GM12878 (cell line): Measurements from ENCODE around the gene CA11. TPM values are rescaled to one million over a fixed set of nuclear protein-coding genes. Genes with fewer than 3 reads are reported as not detected.

Source experiments
- ASH2L ChIP-seq: fragments of 300-600, 200-600 bp; sonication (generic); IDR thresholded peaks from 2 replicates; pipeline ENCODE4 v1.6.1; 2017; ENCODE audit warnings: low read depth, mild to moderate bottlenecking, borderline replicate concordance
- BACH1 ChIP-seq: fragments of 450-650 bp; IDR thresholded peaks from 2 replicates; pipeline ENCODE4 v1.6.1; 2017; ENCODE audit warnings: mild to moderate bottlenecking, borderline replicate concordance
- BCL11A ChIP-seq: IDR thresholded peaks from 2 replicates; pipeline ENCODE4 v1.6.1; 2011; ENCODE audit warnings: low read depth, low read length
- CHD4 ChIP-seq: fragments of 200-600 bp; sonication (generic); IDR thresholded peaks from 2 replicates; pipeline ENCODE4 v1.6.1; 2016; ENCODE audit warnings: mild to moderate bottlenecking
- CREM ChIP-seq: IDR thresholded peaks from 2 replicates; pipeline ENCODE4 v1.6.1; 2014; ENCODE audit warnings: antibody characterized with exemption, low read depth
- FOS ChIP-seq: IDR thresholded peaks from 3 replicates; pipeline ENCODE4 v1.6.1; 2011; ENCODE audit warnings: borderline replicate concordance; ENCODE audit not compliant: insufficient read length; ENCODE audit errors: extremely low read depth
- IRF4 ChIP-seq: IDR thresholded peaks from 2 replicates; pipeline ENCODE4 v1.6.1; 2011; ENCODE audit warnings: low read depth, low read length
- LARP7 ChIP-seq: fragments of 450-650 bp; IDR thresholded peaks from 2 replicates; pipeline ENCODE4 v1.6.1; 2017; ENCODE audit warnings: mild to moderate bottlenecking
- MXI1 ChIP-seq: fragments of 150-350 bp; IDR thresholded peaks from 2 replicates; pipeline ENCODE4 v1.6.1; 2011; ENCODE audit warnings: low read depth, mild to moderate bottlenecking, inconsistent platforms, low read length, improper control_type of control experiment
- MYB ChIP-seq: fragments of 150-350 bp; IDR thresholded peaks from 2 replicates; pipeline ENCODE4 v1.6.1; 2014; ENCODE audit warnings: mild to moderate bottlenecking, low read depth, low read length, borderline replicate concordance
- NBN ChIP-seq: fragments of 450-650 bp; IDR thresholded peaks from 2 replicates; pipeline ENCODE4 v1.6.1; 2016
- POLR2AphosphoS2 ChIP-seq: IDR thresholded peaks from 2 replicates; pipeline ENCODE4 v1.6.1; 2011; ENCODE audit warnings: low read depth, mild to moderate bottlenecking, low read length, improper control_type of control experiment, moderate library complexity
- SIN3A ChIP-seq: IDR thresholded peaks from 2 replicates; pipeline ENCODE4 v1.6.1; 2012; ENCODE audit warnings: low read depth, low read length, improper control_type of control experiment
- SIX5 ChIP-seq: IDR thresholded peaks from 2 replicates; pipeline ENCODE4 v1.6.1; 2011; ENCODE audit warnings: mild to moderate bottlenecking, low read depth, low read length, moderate library complexity; ENCODE audit not compliant: severe bottlenecking
- SPI1 ChIP-seq: IDR thresholded peaks from 2 replicates; pipeline ENCODE4 v1.6.1; 2011; ENCODE audit warnings: low read depth, mild to moderate bottlenecking, low read length, moderate library complexity, borderline replicate concordance; ENCODE audit not compliant: insufficient read depth
- STAT1 ChIP-seq: fragments of 450-650 bp; conservative IDR thresholded peaks from 2 replicates; pipeline ENCODE4 v1.6.1; 2014; ENCODE audit warnings: antibody characterized with exemption, mild to moderate bottlenecking
- ZBED1 ChIP-seq: IDR thresholded peaks from 2 replicates; pipeline ENCODE4 v1.6.1; 2016; ENCODE audit warnings: borderline replicate concordance
- ZSCAN29 ChIP-seq: fragments of 450-650 bp; IDR thresholded peaks from 2 replicates; pipeline ENCODE4 v1.6.1; 2017; ENCODE audit warnings: mild to moderate bottlenecking, moderate library complexity
- polyA plus RNA-seq, 11 experiments: library from polyadenylated mRNA; depleted of rRNA in 4 of 11; unstranded in 6 of 11; stranded (reverse) in 5 of 11; fragments of >200 nt; fragmentation: Nextera tagmentation in 4 of 11; fragmentation: Illumina TruSeq in 1 of 11; extraction: Ambion mirVana in 4 of 11; extraction: Trizol in 1 of 11; gene quantifications; 1 replicate in 1 of 11; 2 replicates in 10 of 11; pipeline versions ENCODE4 v1.2.1 to v1.2.3, GENCODE V29; 2011 to 2016; ENCODE audit warnings: inconsistent platforms in 2 of 11, missing spikeins in 2 of 11, low read depth in 1 of 11
- total RNA-seq, 4 experiments: library from RNA; depleted of rRNA in 3 of 4; stranded (reverse); fragments of >200 nt in 3 of 4; fragmentation: Illumina TruSeq in 1 of 4; extraction: Trizol in 1 of 4; gene quantifications; 2 replicates each; pipeline versions ENCODE4 v1.2.1 to v1.2.3, GENCODE V29; 2013 to 2021
- TF ChIP-seq, protein P1 (sequence below): fragments of 450-650 bp; IDR thresholded peaks from 2 replicates; pipeline ENCODE4 v1.6.1; 2014; ENCODE audit warnings: mild to moderate bottlenecking
- TF ChIP-seq, protein P2 (sequence below): fragments of 450-650 bp; IDR thresholded peaks from 2 replicates; pipeline ENCODE4 v1.6.1; 2017; ENCODE audit warnings: low read depth, mild to moderate bottlenecking, moderate library complexity
- TF ChIP-seq, protein P3 (sequence below): fragments of 450-650 bp; conservative IDR thresholded peaks from 2 replicates; pipeline ENCODE4 v1.6.1; 2017; ENCODE audit warnings: mild to moderate bottlenecking, moderate library complexity
- TF ChIP-seq, protein P4 (sequence below): fragments of 150-350 bp; IDR thresholded peaks from 2 replicates; pipeline ENCODE4 v1.6.1; 2016; ENCODE audit warnings: low read depth, low read length
- TF ChIP-seq, protein P5 (sequence below): IDR thresholded peaks from 2 replicates; pipeline ENCODE4 v1.6.1; 2011; ENCODE audit warnings: mild to moderate bottlenecking, low read depth, low read length, moderate library complexity; ENCODE audit not compliant: insufficient replicate concordance

The CA11 gene
- total and polyA plus RNA-seq, 10 of the 15 experiments (the other 5 are each of a cell fraction or from before 2014, with no cell fraction given): 1.7 to 7.5 (median 2.4) TPM

DNA sequence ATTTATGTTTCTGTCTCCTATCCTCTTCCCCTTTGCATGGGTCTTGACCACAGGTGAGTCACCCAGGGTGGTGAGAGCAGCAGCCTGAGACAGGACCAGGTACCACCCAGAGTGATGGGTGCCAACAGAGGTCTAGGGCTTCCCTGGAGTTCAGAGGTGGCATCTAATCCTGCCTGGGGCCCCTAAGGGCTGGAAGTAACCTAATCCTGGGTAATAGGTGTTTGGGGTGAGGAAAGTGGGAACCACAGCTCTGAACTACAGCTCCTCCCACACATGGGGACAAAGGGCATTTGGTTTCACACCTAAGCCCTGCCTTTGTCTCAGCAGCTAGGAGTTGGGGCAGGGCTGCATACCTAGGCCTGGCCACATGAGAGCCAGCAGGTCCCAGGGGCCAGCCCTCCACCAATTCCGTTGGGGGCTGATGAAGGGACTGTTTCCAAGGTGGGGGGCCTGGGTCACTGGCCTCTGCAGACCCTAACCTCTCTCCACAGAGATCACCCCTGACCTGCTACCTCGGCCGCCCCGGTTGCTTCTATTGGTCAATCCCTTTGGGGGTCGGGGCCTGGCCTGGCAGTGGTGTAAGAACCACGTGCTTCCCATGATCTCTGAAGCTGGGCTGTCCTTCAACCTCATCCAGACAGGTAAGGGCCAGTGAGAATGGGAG, 18.7 kb downstream of the CA11 start (continued):
- TF ChIP-seq, protein P1, sequence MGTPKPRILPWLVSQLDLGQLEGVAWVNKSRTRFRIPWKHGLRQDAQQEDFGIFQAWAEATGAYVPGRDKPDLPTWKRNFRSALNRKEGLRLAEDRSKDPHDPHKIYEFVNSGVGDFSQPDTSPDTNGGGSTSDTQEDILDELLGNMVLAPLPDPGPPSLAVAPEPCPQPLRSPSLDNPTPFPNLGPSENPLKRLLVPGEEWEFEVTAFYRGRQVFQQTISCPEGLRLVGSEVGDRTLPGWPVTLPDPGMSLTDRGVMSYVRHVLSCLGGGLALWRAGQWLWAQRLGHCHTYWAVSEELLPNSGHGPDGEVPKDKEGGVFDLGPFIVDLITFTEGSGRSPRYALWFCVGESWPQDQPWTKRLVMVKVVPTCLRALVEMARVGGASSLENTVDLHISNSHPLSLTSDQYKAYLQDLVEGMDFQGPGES: no peak
- TF ChIP-seq STAT1: no peak
- no peak for TF ChIP-seq POLR2AphosphoS2
- no peak for TF ChIP-seq MYB
- TF ChIP-seq BCL11A: no peak
- TF ChIP-seq, protein P2, sequence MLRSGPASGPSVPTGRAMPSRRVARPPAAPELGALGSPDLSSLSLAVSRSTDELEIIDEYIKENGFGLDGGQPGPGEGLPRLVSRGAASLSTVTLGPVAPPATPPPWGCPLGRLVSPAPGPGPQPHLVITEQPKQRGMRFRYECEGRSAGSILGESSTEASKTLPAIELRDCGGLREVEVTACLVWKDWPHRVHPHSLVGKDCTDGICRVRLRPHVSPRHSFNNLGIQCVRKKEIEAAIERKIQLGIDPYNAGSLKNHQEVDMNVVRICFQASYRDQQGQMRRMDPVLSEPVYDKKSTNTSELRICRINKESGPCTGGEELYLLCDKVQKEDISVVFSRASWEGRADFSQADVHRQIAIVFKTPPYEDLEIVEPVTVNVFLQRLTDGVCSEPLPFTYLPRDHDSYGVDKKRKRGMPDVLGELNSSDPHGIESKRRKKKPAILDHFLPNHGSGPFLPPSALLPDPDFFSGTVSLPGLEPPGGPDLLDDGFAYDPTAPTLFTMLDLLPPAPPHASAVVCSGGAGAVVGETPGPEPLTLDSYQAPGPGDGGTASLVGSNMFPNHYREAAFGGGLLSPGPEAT: peak; percentile 43; the same call in 1 of the 2 replicates
- TF ChIP-seq, protein P3, sequence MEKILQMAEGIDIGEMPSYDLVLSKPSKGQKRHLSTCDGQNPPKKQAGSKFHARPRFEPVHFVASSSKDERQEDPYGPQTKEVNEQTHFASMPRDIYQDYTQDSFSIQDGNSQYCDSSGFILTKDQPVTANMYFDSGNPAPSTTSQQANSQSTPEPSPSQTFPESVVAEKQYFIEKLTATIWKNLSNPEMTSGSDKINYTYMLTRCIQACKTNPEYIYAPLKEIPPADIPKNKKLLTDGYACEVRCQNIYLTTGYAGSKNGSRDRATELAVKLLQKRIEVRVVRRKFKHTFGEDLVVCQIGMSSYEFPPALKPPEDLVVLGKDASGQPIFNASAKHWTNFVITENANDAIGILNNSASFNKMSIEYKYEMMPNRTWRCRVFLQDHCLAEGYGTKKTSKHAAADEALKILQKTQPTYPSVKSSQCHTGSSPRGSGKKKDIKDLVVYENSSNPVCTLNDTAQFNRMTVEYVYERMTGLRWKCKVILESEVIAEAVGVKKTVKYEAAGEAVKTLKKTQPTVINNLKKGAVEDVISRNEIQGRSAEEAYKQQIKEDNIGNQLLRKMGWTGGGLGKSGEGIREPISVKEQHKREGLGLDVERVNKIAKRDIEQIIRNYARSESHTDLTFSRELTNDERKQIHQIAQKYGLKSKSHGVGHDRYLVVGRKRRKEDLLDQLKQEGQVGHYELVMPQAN: no peak
- no peak for TF ChIP-seq ZBED1
- TF ChIP-seq ASH2L: no peak
- TF ChIP-seq CREM: no peak
- TF ChIP-seq LARP7: no peak
- TF ChIP-seq SPI1: no peak
- no peak for TF ChIP-seq ZSCAN29
- TF ChIP-seq, protein P4, sequence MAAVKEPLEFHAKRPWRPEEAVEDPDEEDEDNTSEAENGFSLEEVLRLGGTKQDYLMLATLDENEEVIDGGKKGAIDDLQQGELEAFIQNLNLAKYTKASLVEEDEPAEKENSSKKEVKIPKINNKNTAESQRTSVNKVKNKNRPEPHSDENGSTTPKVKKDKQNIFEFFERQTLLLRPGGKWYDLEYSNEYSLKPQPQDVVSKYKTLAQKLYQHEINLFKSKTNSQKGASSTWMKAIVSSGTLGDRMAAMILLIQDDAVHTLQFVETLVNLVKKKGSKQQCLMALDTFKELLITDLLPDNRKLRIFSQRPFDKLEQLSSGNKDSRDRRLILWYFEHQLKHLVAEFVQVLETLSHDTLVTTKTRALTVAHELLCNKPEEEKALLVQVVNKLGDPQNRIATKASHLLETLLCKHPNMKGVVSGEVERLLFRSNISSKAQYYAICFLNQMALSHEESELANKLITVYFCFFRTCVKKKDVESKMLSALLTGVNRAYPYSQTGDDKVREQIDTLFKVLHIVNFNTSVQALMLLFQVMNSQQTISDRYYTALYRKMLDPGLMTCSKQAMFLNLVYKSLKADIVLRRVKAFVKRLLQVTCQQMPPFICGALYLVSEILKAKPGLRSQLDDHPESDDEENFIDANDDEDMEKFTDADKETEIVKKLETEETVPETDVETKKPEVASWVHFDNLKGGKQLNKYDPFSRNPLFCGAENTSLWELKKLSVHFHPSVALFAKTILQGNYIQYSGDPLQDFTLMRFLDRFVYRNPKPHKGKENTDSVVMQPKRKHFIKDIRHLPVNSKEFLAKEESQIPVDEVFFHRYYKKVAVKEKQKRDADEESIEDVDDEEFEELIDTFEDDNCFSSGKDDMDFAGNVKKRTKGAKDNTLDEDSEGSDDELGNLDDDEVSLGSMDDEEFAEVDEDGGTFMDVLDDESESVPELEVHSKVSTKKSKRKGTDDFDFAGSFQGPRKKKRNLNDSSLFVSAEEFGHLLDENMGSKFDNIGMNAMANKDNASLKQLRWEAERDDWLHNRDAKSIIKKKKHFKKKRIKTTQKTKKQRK: no peak
- TF ChIP-seq IRF4: no peak
- peak; percentile 52; the same call in 1 of the 2 replicates for TF ChIP-seq BACH1
- no peak for TF ChIP-seq SIX5
- TF ChIP-seq MXI1: no peak
- TF ChIP-seq FOS: no peak
- no peak for TF ChIP-seq SIN3A
- TF ChIP-seq NBN: 0 out of 2 replicates have a peak, but pooled peaks have one; percentile 58
- no peak for TF ChIP-seq CHD4
- TF ChIP-seq, protein P5, sequence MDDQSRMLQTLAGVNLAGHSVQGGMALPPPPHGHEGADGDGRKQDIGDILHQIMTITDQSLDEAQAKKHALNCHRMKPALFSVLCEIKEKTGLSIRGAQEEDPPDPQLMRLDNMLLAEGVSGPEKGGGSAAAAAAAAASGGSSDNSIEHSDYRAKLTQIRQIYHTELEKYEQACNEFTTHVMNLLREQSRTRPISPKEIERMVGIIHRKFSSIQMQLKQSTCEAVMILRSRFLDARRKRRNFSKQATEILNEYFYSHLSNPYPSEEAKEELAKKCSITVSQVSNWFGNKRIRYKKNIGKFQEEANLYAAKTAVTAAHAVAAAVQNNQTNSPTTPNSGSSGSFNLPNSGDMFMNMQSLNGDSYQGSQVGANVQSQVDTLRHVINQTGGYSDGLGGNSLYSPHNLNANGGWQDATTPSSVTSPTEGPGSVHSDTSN: no peak
